Mesendoderm (in vitro differentiated cells): ENCODE measurements around the gene IDH1.

Experiments used
- DNase-seq: peaks from one replicate; pipeline ENCODE4 v3.0.0; 2013
- H2AK5ac ChIP-seq: 2 replicates; pipeline ENCODE4 v1.6.1; 2013; ENCODE audit warnings: low read length, inconsistent platforms
- H2BK120ac ChIP-seq: 2 replicates; pipeline ENCODE4 v1.6.1; 2013; ENCODE audit warnings: low read depth, mild to moderate bottlenecking, low read length, moderate library complexity, mixed read lengths
- H2BK15ac ChIP-seq: replicated peaks from 2 replicates; pipeline ENCODE4 v1.6.1; 2013; ENCODE audit warnings: low read depth, mild to moderate bottlenecking, moderate library complexity
- H2BK5ac ChIP-seq: 2 replicates; pipeline ENCODE4 v1.6.1; 2013; ENCODE audit warnings: low read length, inconsistent platforms
- H3K18ac ChIP-seq: 2 replicates; pipeline ENCODE4 v1.6.1; 2013; ENCODE audit warnings: mild to moderate bottlenecking, low read length, mixed read lengths
- H3K23ac ChIP-seq: one replicate; pipeline ENCODE4 v1.6.1; 2013; ENCODE audit warnings: low read length
- H3K27ac ChIP-seq: 2 replicates; pipeline ENCODE4 v1.5.1; 2013; ENCODE audit warnings: low read depth, mild to moderate bottlenecking, inconsistent platforms, low read length, moderate library complexity
- H3K27me3 ChIP-seq: 2 replicates; pipeline ENCODE4 v1.6.1; 2013; ENCODE audit warnings: low read length, control low read depth, mild to moderate bottlenecking, inconsistent platforms; ENCODE audit not compliant: insufficient read depth, poor library complexity
- H3K36me3 ChIP-seq: 2 replicates; pipeline ENCODE4 v1.6.1; 2013; ENCODE audit warnings: low read length, inconsistent platforms; ENCODE audit not compliant: control insufficient read depth, insufficient read depth
- H3K4ac ChIP-seq: one replicate; pipeline ENCODE4 v1.6.1; 2013; ENCODE audit warnings: low read depth, mild to moderate bottlenecking, low read length, moderate library complexity
- H3K4me1 ChIP-seq: 2 replicates; pipeline ENCODE4 v1.6.1; 2013; ENCODE audit warnings: low read depth, low read length, inconsistent platforms; ENCODE audit not compliant: control insufficient read depth
- H3K4me2 ChIP-seq: 2 replicates; pipeline ENCODE4 v1.6.1; 2013; ENCODE audit warnings: low read length
- H3K4me3 ChIP-seq: 2 replicates; pipeline ENCODE4 v1.5.1; 2013; ENCODE audit warnings: mild to moderate bottlenecking, low read length
- H3K56ac ChIP-seq: one replicate; pipeline ENCODE4 v1.6.1; 2013; ENCODE audit warnings: low read length
- H3K79me1 ChIP-seq: 2 replicates; pipeline ENCODE4 v1.6.1; 2013; ENCODE audit warnings: low read length, inconsistent platforms
- H3K79me2 ChIP-seq: 2 replicates; pipeline ENCODE4 v1.6.1; 2013; ENCODE audit warnings: mild to moderate bottlenecking, low read length; ENCODE audit not compliant: control insufficient read depth, insufficient read depth
- H3K9ac ChIP-seq: 2 replicates; pipeline ENCODE4 v1.6.1; 2013; ENCODE audit warnings: low read length, inconsistent platforms
- H4K5ac ChIP-seq: one replicate; pipeline ENCODE4 v1.6.1; 2013; ENCODE audit warnings: low read length
- H4K8ac ChIP-seq: one replicate; pipeline ENCODE4 v1.6.1; 2013; ENCODE audit warnings: low read depth, mild to moderate bottlenecking, control low read depth, low read length, moderate library complexity
- WGBS: extraction: QIAGEN DNeasy Blood & Tissue Kit; methylation state at CpG from one replicate; pipeline ENCODE4 v1.1.7; 2013; ENCODE audit warnings: low lambda C conversion rate, missing lambda C conversion rate; ENCODE audit not compliant: insufficient coverage; ENCODE audit errors: extremely low coverage; 5-methylcytosine and 5-hydroxymethylcytosine counted together

The IDH1 gene

DNA sequence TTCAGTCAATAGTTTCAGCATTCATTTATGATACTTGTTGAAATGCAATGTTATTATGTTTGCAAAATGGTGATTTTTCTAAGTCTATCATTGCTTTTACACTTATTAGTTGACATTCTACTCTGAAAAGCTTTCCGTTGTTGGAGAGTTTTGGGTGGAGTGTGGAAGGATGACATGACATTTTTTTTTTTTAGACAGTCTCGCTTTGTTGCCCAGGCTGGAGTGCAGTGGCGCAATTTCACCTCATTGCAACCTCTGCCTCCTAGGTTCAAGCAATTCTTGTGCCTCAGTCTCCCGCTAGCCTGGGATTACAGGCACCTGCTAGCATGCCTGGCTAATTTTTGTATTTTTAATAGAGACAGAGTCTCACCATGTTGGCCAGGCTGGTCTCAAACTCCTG lies 41.0 kb upstream of the IDH1 start:
- Histone ChIP-seq H3K36me3 (no peaks in the 10 kb centered on the region), H4K8ac (no peak overlapping the region), H2BK120ac (no peak overlapping the region), H3K4me3 (no peak overlapping the region), H3K4me1 (no peaks in the 10 kb centered on the region), H3K23ac (no peak overlapping the region), H2AK5ac (no peak overlapping the region), H3K79me2 (peaks cover 4% of the 10 kb centered on the region), H2BK15ac (no peak overlapping the region), H4K5ac (no peak overlapping the region), H3K18ac (no peak overlapping the region), H3K56ac (no peak overlapping the region), H3K79me1 (peaks cover 8% of the 10 kb centered on the region), H2BK5ac (no peak overlapping the region), H3K27me3 (no peaks in the 10 kb centered on the region), H3K4ac (no peak overlapping the region), H3K9ac (no peak overlapping the region), H3K4me2 (no peak overlapping the region), H3K27ac (no peak overlapping the region)
- WGBS, result no CpG with 5 or more reads among the region's 4 CpGs
- DNase-seq, result no peak

GRCh38 chr2:208294482-208295024 lies 39.7 kb upstream of the IDH1 start:
- no peak overlapping the region for H2BK15ac ChIP-seq
- H4K8ac ChIP-seq, result no peak overlapping the region
- H3K4me3 ChIP-seq, result no peak overlapping the region
- H2AK5ac ChIP-seq, result no peak overlapping the region
- peaks cover 4% of the 10 kb centered on the region for H3K79me2 ChIP-seq
- no CpG with 5 or more reads among the region's 4 CpGs for WGBS
- no peak overlapping the region for H3K9ac ChIP-seq
- H2BK120ac ChIP-seq, result no peak overlapping the region
- DNase-seq, result no peak
- H3K27ac ChIP-seq, result no peak overlapping the region
- H3K4me2 ChIP-seq, result no peak overlapping the region
- no peak overlapping the region for H2BK5ac ChIP-seq
- no peaks in the 10 kb centered on the region for H3K4me1 ChIP-seq
- H3K27me3 ChIP-seq, result no peaks in the 10 kb centered on the region
- no peak overlapping the region for H3K18ac ChIP-seq
- no peak overlapping the region for H3K4ac ChIP-seq
- no peak overlapping the region for H4K5ac ChIP-seq
- H3K36me3 ChIP-seq, result peaks cover 3% of the 10 kb centered on the region
- H3K23ac ChIP-seq, result no peak overlapping the region
- H3K56ac ChIP-seq, result no peak overlapping the region
- peaks cover 8% of the 10 kb centered on the region for H3K79me1 ChIP-seq

GRCh38 chr2:208285853-208286252 lies 31.0 kb upstream of the IDH1 start:
- Histone ChIP-seq H3K4ac (no peak overlapping the region), H3K79me1 (peaks cover 2% of the 10 kb centered on the region), H3K56ac (no peak overlapping the region), H2BK120ac (no peak overlapping the region), H3K4me3 (no peak overlapping the region), H3K23ac (no peak overlapping the region), H3K9ac (no peak overlapping the region), H3K27me3 (no peaks in the 10 kb centered on the region), H3K4me1 (no peaks in the 10 kb centered on the region), H3K27ac (no peak overlapping the region), H4K8ac (no peak overlapping the region), H2BK5ac (no peak overlapping the region), H2AK5ac (no peak overlapping the region), H2BK15ac (no peak overlapping the region), H4K5ac (no peak overlapping the region), H3K18ac (no peak overlapping the region), H3K4me2 (no peak overlapping the region), H3K36me3 (peaks cover 5% of the 10 kb centered on the region), H3K79me2 (no peaks in the 10 kb centered on the region)
- WGBS, result no CpG with 5 or more reads among the region's 4 CpGs
- DNase-seq, result no peak

DNA sequence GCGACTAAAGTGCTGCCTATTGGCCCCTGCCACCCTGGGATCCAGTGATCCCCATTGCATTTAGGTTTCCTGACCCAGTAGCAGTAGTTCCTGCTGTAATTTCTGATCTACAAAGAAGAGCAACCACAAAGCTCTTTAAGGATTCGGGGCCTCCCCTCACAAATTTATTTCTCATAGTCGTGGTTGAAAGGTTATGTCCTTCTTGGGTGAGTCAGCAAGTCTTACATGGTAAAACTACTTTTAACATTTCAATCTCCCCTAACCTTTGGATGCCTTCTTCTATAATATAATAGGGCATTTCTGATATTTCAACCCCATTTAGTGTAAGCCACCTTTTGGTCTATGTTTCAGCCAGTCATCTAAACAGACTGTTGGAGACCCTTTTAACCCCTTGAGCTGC lies 26.1 kb upstream of the IDH1 start:
- peaks cover 3% of the 10 kb centered on the region for H3K79me2 ChIP-seq
- no peak overlapping the region for H3K4ac ChIP-seq
- no CpG with 5 or more reads among the region's 3 CpGs for WGBS
- H4K8ac ChIP-seq, result no peak overlapping the region
- no peaks in the 10 kb centered on the region for H3K4me1 ChIP-seq
- H2BK15ac ChIP-seq, result no peak overlapping the region
- H3K4me3 ChIP-seq, result no peak overlapping the region
- H3K23ac ChIP-seq, result no peak overlapping the region
- H3K4me2 ChIP-seq, result no peak overlapping the region
- no peak overlapping the region for H3K18ac ChIP-seq
- no peak overlapping the region for H3K27ac ChIP-seq
- H3K79me1 ChIP-seq, result peaks cover 11% of the 10 kb centered on the region
- H2AK5ac ChIP-seq, result no peak overlapping the region
- DNase-seq, result no peak
- H3K36me3 ChIP-seq, result peaks cover 5% of the 10 kb centered on the region
- no peak overlapping the region for H2BK120ac ChIP-seq
- H4K5ac ChIP-seq, result no peak overlapping the region
- no peak overlapping the region for H2BK5ac ChIP-seq
- no peak overlapping the region for H3K56ac ChIP-seq
- H3K27me3 ChIP-seq, result no peaks in the 10 kb centered on the region
- H3K9ac ChIP-seq, result no peak overlapping the region

- Histone ChIP-seq H3K79me2 (peaks cover 3% of the 10 kb centered on the region), H2BK120ac (no peak overlapping the region), H2AK5ac (no peak overlapping the region), H3K4ac (no peak overlapping the region), H3K9ac (no peak overlapping the region), H3K4me3 (no peak overlapping the region), H3K79me1 (peaks cover 13% of the 10 kb centered on the region), H3K4me1 (no peaks in the 10 kb centered on the region), H3K36me3 (peaks cover 5% of the 10 kb centered on the region), H4K5ac (no peak overlapping the region), H2BK15ac (no peak overlapping the region), H3K4me2 (no peak overlapping the region), H4K8ac (no peak overlapping the region), H3K27ac (no peak overlapping the region), H2BK5ac (no peak overlapping the region), H3K27me3 (no peaks in the 10 kb centered on the region), H3K18ac (no peak overlapping the region), H3K56ac (no peak overlapping the region), H3K23ac (no peak overlapping the region)
- DNase-seq, result no peak
- WGBS, result no CpG with 5 or more reads among the region's 2 CpGs
These were observed 25.4 kb upstream of the IDH1 start for GRCh38 chr2:208280234-208280633.

- no peak overlapping the region for H3K9ac ChIP-seq
- H4K5ac ChIP-seq, result no peak overlapping the region
- no peaks in the 10 kb centered on the region for H3K4me1 ChIP-seq
- H3K4me3 ChIP-seq, result no peak overlapping the region
- no peak overlapping the region for H3K23ac ChIP-seq
- peaks cover 5% of the 10 kb centered on the region for H3K36me3 ChIP-seq
- no peak overlapping the region for H4K8ac ChIP-seq
- no peak overlapping the region for H3K4ac ChIP-seq
- peaks cover 3% of the 10 kb centered on the region for H3K79me2 ChIP-seq
- H3K4me2 ChIP-seq, result no peak overlapping the region
- H2BK5ac ChIP-seq, result no peak overlapping the region
- H2BK15ac ChIP-seq, result no peak overlapping the region
- H3K27ac ChIP-seq, result no peak overlapping the region
- no CpG with 5 or more reads among the region's 2 CpGs for WGBS
- H3K18ac ChIP-seq, result no peak overlapping the region
- peaks cover 13% of the 10 kb centered on the region for H3K79me1 ChIP-seq
- no peak overlapping the region for H2BK120ac ChIP-seq
- H2AK5ac ChIP-seq, result no peak overlapping the region
- no peak for DNase-seq
- no peak overlapping the region for H3K56ac ChIP-seq
- H3K27me3 ChIP-seq, result no peaks in the 10 kb centered on the region
These were observed 24.4 kb upstream of the IDH1 start for GRCh38 chr2:208279236-208279635.
